SIG-M5 (cell line): ENCODE results near the gene TEX51.

Experiments
- DNase-seq: peaks from one replicate; lab custom pipeline; 2025; lab: John Stamatoyannopoulos, UW

Gene TEX51

GRCh38 chr2:126893606-126894005, 5.1 kb upstream of the TEX51 start:
- no peak for DNase-seq

GRCh38 chr2:126894082-126894481, 4.6 kb upstream of the TEX51 start:
- no peak for DNase-seq

- DNase-seq: no peak
Observed at GRCh38 chr2:126894585-126895182, 4.0 kb upstream of the TEX51 start.

- DNase-seq: no peak
Observed at GRCh38 chr2:126895336-126895735, 3.4 kb upstream of the TEX51 start.

- no peak for DNase-seq
Observed at GRCh38 chr2:126896471-126896870, 2.2 kb upstream of the TEX51 start.

- no peak for DNase-seq
Observed at GRCh38 chr2:126899616-126900185, 1.0 kb downstream of the TEX51 start.

- no peak for DNase-seq
Observed at GRCh38 chr2:126900646-126901319, 2.1 kb downstream of the TEX51 start.

GRCh38 chr2:126901459-126901858, 2.8 kb downstream of the TEX51 start:
- DNase-seq: no peak

GRCh38 chr2:126902152-126902835, 3.6 kb downstream of the TEX51 start:
- no peak for DNase-seq

GRCh38 chr2:126902859-126903258, 4.2 kb downstream of the TEX51 start:
- DNase-seq: no peak

GRCh38 chr2:126905991-126906390, 7.3 kb downstream of the TEX51 start:
- no peak for DNase-seq

GRCh38 chr2:126906781-126907180, 8.1 kb downstream of the TEX51 start:
- DNase-seq: no peak

GRCh38 chr2:126907671-126908070, 9.0 kb downstream of the TEX51 start:
- DNase-seq: no peak

- no peak for DNase-seq
Observed at GRCh38 chr2:126908721-126909177, 10.1 kb downstream of the TEX51 start.

GRCh38 chr2:126909366-126909765, 10.7 kb downstream of the TEX51 start:
- DNase-seq: no peak

GRCh38 chr2:126909781-126910180, 11.1 kb downstream of the TEX51 start:
- DNase-seq: no peak

- no peak for DNase-seq
Observed at GRCh38 chr2:126910637-126911036, 11.9 kb downstream of the TEX51 start.

- no peak for DNase-seq
Observed at GRCh38 chr2:126911111-126911796, 12.6 kb downstream of the TEX51 start.

- DNase-seq: no peak
Observed at GRCh38 chr2:126912201-126912600, 13.5 kb downstream of the TEX51 start.

- DNase-seq: no peak
Observed at GRCh38 chr2:126913329-126913728, 14.6 kb downstream of the TEX51 start.

GRCh38 chr2:126913881-126914615, 15.4 kb downstream of the TEX51 start:
- no peak for DNase-seq
